WTC11 (cell line): Measurements from ENCODE around the gene PTPRO. TPM values are rescaled to one million over a fixed set of nuclear protein-coding genes. Genes with fewer than 3 reads are reported as not detected.

Experiments
- ATAC-seq: fragments of 200-7000 bp; cut with Tn5 transposase; 2 replicates; pipeline ENCODE4 v1.10.0; 2021; ENCODE audit warnings: mild to moderate bottlenecking, moderate library complexity
- CTCF ChIA-PET: fragments of 300-600 bp; sonication (Branson Sonifier 250); formaldehyde crosslinking; loops from one replicate; lab custom pipeline; 2021; ENCODE audit warnings: antibody characterized with exemption; lab: Charles Lee
- POLR2A ChIA-PET: fragments of 350-600 bp; sonication (Branson Sonifier 250); formaldehyde crosslinking; loops from one replicate; lab custom pipeline; 2021; ENCODE audit warnings: antibody characterized with exemption; lab: Charles Lee
- DNase-seq: peaks from one replicate; pipeline ENCODE4 v3.0.0; 2021; ENCODE audit warnings: low spot score
- H3K27ac Mint-ChIP-seq: 2 replicates; pipeline ENCODE4 v1.8.0; 2021; ENCODE audit warnings: mixed read lengths
- H3K27me3 Mint-ChIP-seq: 2 replicates; pipeline ENCODE4 v1.8.0; 2021; ENCODE audit warnings: low read depth, mild to moderate bottlenecking, moderate library complexity, mixed read lengths
- H3K36me3 Mint-ChIP-seq: 2 replicates; pipeline ENCODE4 v1.8.0; 2021; ENCODE audit warnings: mixed read lengths
- H3K4me1 Mint-ChIP-seq: 2 replicates; pipeline ENCODE4 v1.8.0; 2022; ENCODE audit warnings: mixed read lengths
- H3K4me3 Mint-ChIP-seq: 2 replicates; pipeline ENCODE4 v1.8.0; 2021; ENCODE audit warnings: mild to moderate bottlenecking, moderate library complexity, mixed read lengths
- H3K9me3 Mint-ChIP-seq: 2 replicates; pipeline ENCODE4 v1.8.0; 2021; ENCODE audit warnings: mixed read lengths
- AR ChIP-seq: fragments of 250-450 bp; sonication (Bioruptor Pico); IDR thresholded peaks from 2 replicates; pipeline ENCODE4 v1.9.0; 2021; ENCODE audit warnings: mild to moderate bottlenecking
- ARID4B ChIP-seq: sonication (generic); formaldehyde crosslinking; IDR thresholded peaks from 2 replicates; pipeline ENCODE4 v1.8.0; 2023; ENCODE audit warnings: missing genetic modification reagents, mild to moderate bottlenecking, borderline replicate concordance
- CREM ChIP-seq: sonication (generic); formaldehyde crosslinking; IDR thresholded peaks from 2 replicates; pipeline ENCODE4 v1.8.1; 2022; ENCODE audit warnings: mild to moderate bottlenecking, missing genetic modification reagents, moderate library complexity
- E2F4 ChIP-seq: sonication (generic); formaldehyde crosslinking; IDR thresholded peaks from 2 replicates; pipeline ENCODE4 v1.8.1; 2022; ENCODE audit warnings: low read depth, mild to moderate bottlenecking, moderate library complexity, missing genetic modification reagents, borderline replicate concordance
- E2F5 ChIP-seq: sonication (generic); formaldehyde crosslinking; IDR thresholded peaks from 2 replicates; pipeline ENCODE4 v1.8.1; 2022; ENCODE audit warnings: mild to moderate bottlenecking, moderate library complexity, missing genetic modification reagents
- ELF4 ChIP-seq: sonication (generic); formaldehyde crosslinking; IDR thresholded peaks from 2 replicates; pipeline ENCODE4 v1.8.1; 2022; ENCODE audit warnings: low read depth, mild to moderate bottlenecking, moderate library complexity, missing genetic modification reagents
- FOXJ3 ChIP-seq: sonication (generic); formaldehyde crosslinking; IDR thresholded peaks from 2 replicates; pipeline ENCODE4 v1.9.0; 2021; ENCODE audit warnings: missing genetic modification reagents, mild to moderate bottlenecking, borderline replicate concordance
- GABPB1 ChIP-seq: sonication (generic); formaldehyde crosslinking; IDR thresholded peaks from 2 replicates; pipeline ENCODE4 v1.8.1; 2023; ENCODE audit warnings: mild to moderate bottlenecking, missing genetic modification reagents
- KAT7 ChIP-seq: sonication (generic); formaldehyde crosslinking; IDR thresholded peaks from 2 replicates; pipeline ENCODE4 v1.8.1; 2023; ENCODE audit warnings: missing genetic modification reagents, mild to moderate bottlenecking, borderline replicate concordance
- MLX ChIP-seq: sonication (generic); formaldehyde crosslinking; IDR thresholded peaks from 2 replicates; pipeline ENCODE4 v1.8.1; 2023; ENCODE audit warnings: mild to moderate bottlenecking, missing genetic modification reagents, moderate library complexity
- MXD4 ChIP-seq: fragments of 250-450 bp; sonication (Bioruptor Pico); IDR thresholded peaks from 2 replicates; pipeline ENCODE4 v1.8.0; 2021; ENCODE audit warnings: mild to moderate bottlenecking, moderate library complexity, borderline replicate concordance
- MYBL2 ChIP-seq: sonication (generic); formaldehyde crosslinking; IDR thresholded peaks from 2 replicates; pipeline ENCODE4 v1.8.1; 2023; ENCODE audit warnings: mild to moderate bottlenecking, moderate library complexity, missing genetic modification reagents
- NR2C2 ChIP-seq: sonication (generic); formaldehyde crosslinking; IDR thresholded peaks from 2 replicates; pipeline ENCODE4 v1.8.0; 2022; ENCODE audit warnings: mild to moderate bottlenecking, missing genetic modification reagents
- TEAD4 ChIP-seq: sonication (generic); formaldehyde crosslinking; IDR thresholded peaks from 2 replicates; pipeline ENCODE4 v1.8.0; 2022; ENCODE audit warnings: mild to moderate bottlenecking, missing genetic modification reagents
- ZBTB43 ChIP-seq: sonication (generic); formaldehyde crosslinking; IDR thresholded peaks from 2 replicates; pipeline ENCODE4 v1.8.1; 2023; ENCODE audit warnings: mild to moderate bottlenecking, missing genetic modification reagents
- ZNF121 ChIP-seq: sonication (generic); formaldehyde crosslinking; IDR thresholded peaks from 2 replicates; pipeline ENCODE4 v1.8.0; 2023; ENCODE audit warnings: missing genetic modification reagents
- ZNF512 ChIP-seq: sonication (generic); formaldehyde crosslinking; IDR thresholded peaks from 2 replicates; pipeline ENCODE4 v1.8.1; 2022; ENCODE audit warnings: missing genetic modification reagents, borderline replicate concordance
- ZNF532 ChIP-seq: fragments of 250-450 bp; sonication (Bioruptor Pico); IDR thresholded peaks from 2 replicates; pipeline ENCODE4 v1.9.0; 2021; ENCODE audit warnings: mild to moderate bottlenecking, borderline replicate concordance
- total RNA-seq: library from RNA; stranded (reverse); gene quantifications from 3 replicates; pipeline ENCODE4 v1.2.3, GENCODE V29; 2021

Gene PTPRO
- total RNA-seq, 1 experiment from 2014 or later, result 1.1 TPM

- Mint-ChIP-seq H3K4me1 (peaks cover 4% of the 10 kb centered on the region; the same call in 1 of the 2 replicates), H3K27me3 (no peaks in the 10 kb centered on the region), H3K9me3 (peaks cover 16% of the 10 kb centered on the region), H3K36me3 (peaks cover 3% of the 10 kb centered on the region), H3K4me3 (no peak overlapping the region), H3K27ac (no peak overlapping the region)
- TF ChIP-seq TEAD4 (CRISPR knock-in tag), result no peak
- TF ChIP-seq MXD4 (CRISPR knock-in tag), result no peak
- TF ChIP-seq FOXJ3 (CRISPR knock-in tag), result no peak
- TF ChIP-seq MYBL2 (CRISPR knock-in tag), result no peak
- TF ChIP-seq MLX, result no peak
- TF ChIP-seq E2F4 (CRISPR knock-in tag), result no peak
- TF ChIP-seq ZNF512 (CRISPR knock-in tag), result no peak
- no peak for TF ChIP-seq ELF4 (CRISPR knock-in tag)
- TF ChIP-seq ZNF532, result no peak
- TF ChIP-seq ZBTB43, result no peak
- no peak for TF ChIP-seq CREM (CRISPR knock-in tag)
- no peak for TF ChIP-seq KAT7
- no peak for TF ChIP-seq ZNF121 (CRISPR knock-in tag)
- no peak for TF ChIP-seq ARID4B (CRISPR knock-in tag)
- no peak for TF ChIP-seq AR (CRISPR knock-in tag)
- TF ChIP-seq E2F5 (CRISPR knock-in tag), result no peak
- TF ChIP-seq GABPB1, result no peak
- TF ChIP-seq NR2C2, result no peak
- ChIA-PET CTCF (no interaction called here), POLR2A (no interaction called here)
- ATAC-seq, result no peak
- DNase-seq, result no peak
These were observed 286.6 kb downstream of the PTPRO start for GRCh38 chr12:15608941-15609340.
